ENCODE data around the gene ADCY4. TPM values are rescaled to one million over a fixed set of nuclear protein-coding genes. Genes with fewer than 3 reads are reported as not detected.
A peak's percentile ranks its signal among the peaks of the same experiment; 100 is the strongest.

The ADCY4 gene
- total and polyA plus RNA-seq, 2 of the 8 experiments (the other 6 are each of a cell fraction or from before 2014, with no cell fraction given): 0.27 to 0.35 TPM

- no peak for TF ChIP-seq KDM5A (IDR thresholded peaks at IDR 0.05; ENCODE audit: low read length)
- TF ChIP-seq FOSL1 (IDR thresholded peaks at IDR 0.05; ENCODE audit: insufficient read depth, low read depth, low read length): no peak
- peak; percentile 71 for TF ChIP-seq NRF1 (IDR thresholded peaks at IDR 0.05; ENCODE audit: low read depth, low read length)
- TF ChIP-seq E2F6 (IDR thresholded peaks at IDR 0.05): peak; percentile 80; the same call in 1 of the 2 replicates
- no peak for TF ChIP-seq BCL11A (IDR thresholded peaks at IDR 0.05; ENCODE audit: low read depth in 2 of 2, low read length in 2 of 2)
- TF ChIP-seq SUZ12 (IDR thresholded peaks at IDR 0.05; ENCODE audit: low read length): no peak
- peak; percentile 93 for TF ChIP-seq ASH2L (IDR thresholded peaks at IDR 0.05; ENCODE audit: low read length)
- TF ChIP-seq GABPA (IDR thresholded peaks at IDR 0.05; ENCODE audit: borderline replicate concordance, insufficient read depth, low read length): peak; percentile 48; the same call in 1 of the 2 replicates
Observed at GRCh38 chr14:24271134-24271833, 63.6 kb downstream of the ADCY4 start, which contains the start of gene RABGGTA (continued).
